K562 (cell line): ENCODE measurements around the gene ACSL6.

ENCODE experiments used
- ASH1L ChIP-seq: fragments of 450-650 bp; IDR thresholded peaks from 2 replicates; pipeline ENCODE4 v1.6.1; 2018; ENCODE audit warnings: borderline replicate concordance, mild to moderate bottlenecking, low read depth; ENCODE audit not compliant: partially characterized antibody
- CC2D1A ChIP-seq: fragments of 450-650 bp; IDR thresholded peaks from 2 replicates; pipeline ENCODE4 v1.6.1; 2017; ENCODE audit warnings: mild to moderate bottlenecking
- CTCF ChIP-seq, 3 experiments: IDR thresholded peaks in 2 of 3; conservative IDR thresholded peaks in 1 of 3; 2 replicates each; pipeline ENCODE4 v1.5.1; 2011 to 2012; ENCODE audit warnings: low read length in 3 of 3, mild to moderate bottlenecking in 3 of 3, control low read depth in 2 of 3, improper control_type of control experiment in 1 of 3, inconsistent platforms in 1 of 3, low read depth in 1 of 3, mixed read lengths in 1 of 3, moderate library complexity in 1 of 3; ENCODE audit not compliant: insufficient read depth in 2 of 3
- EZH2 ChIP-seq: IDR thresholded peaks from 2 replicates; pipeline ENCODE4 v1.6.1; 2012; ENCODE audit warnings: low read depth, mild to moderate bottlenecking, inconsistent platforms, low read length, borderline replicate concordance
- NCOA6 ChIP-seq: fragments of 450-650 bp; IDR thresholded peaks from 2 replicates; pipeline ENCODE4 v1.6.1; 2017; ENCODE audit warnings: mild to moderate bottlenecking
- SMARCB1 ChIP-seq: IDR thresholded peaks from 2 replicates; pipeline ENCODE4 v1.6.1; 2011; ENCODE audit warnings: improper control_type of control experiment, low read depth; ENCODE audit not compliant: insufficient read length
- SRSF3 ChIP-seq: fragments of 200-400 bp; formaldehyde crosslinking; IDR thresholded peaks from 2 replicates; pipeline ENCODE4 v1.6.1; 2016; ENCODE audit warnings: mild to moderate bottlenecking, low read length, moderate library complexity; ENCODE audit not compliant: insufficient read depth
- ZNF121 ChIP-seq: sonication (generic); formaldehyde crosslinking; conservative IDR thresholded peaks from 2 replicates; pipeline ENCODE4 v1.8.0; 2022; ENCODE audit warnings: missing genetic modification reagents

- TF ChIP-seq EZH2 (no peak), ASH1L (no peak), SRSF3 (no peak), NCOA6 (no peak), CTCF (IDR thresholded peaks at IDR 0.05 in 2 of 3, conservative IDR thresholded peaks at IDR 0.05 in 1 of 3; ENCODE audit: insufficient read depth in 2 of 3, low read depth in 1 of 3, low read length in 3 of 3) (no peak), ZNF121 (CRISPR knock-in tag) (no peak), CC2D1A (no peak), SMARCB1 (no peak)
Measured at GRCh38 chr5:131926168-131926567, 85.3 kb downstream of the ACSL6 start.
